HG02840 (cell line): ENCODE measurements around the gene TMEM198.

Experiments
- ATAC-seq: cut with Tn5 transposase; IDR thresholded peaks from one replicate; pipeline ENCODE4 v1.9.1; 2021; ENCODE audit warnings: mild to moderate bottlenecking, moderate library complexity, moderate number of reproducible peaks; ENCODE audit not compliant: unreplicated experiment, low FRiP score

The TMEM198 gene

DNA sequence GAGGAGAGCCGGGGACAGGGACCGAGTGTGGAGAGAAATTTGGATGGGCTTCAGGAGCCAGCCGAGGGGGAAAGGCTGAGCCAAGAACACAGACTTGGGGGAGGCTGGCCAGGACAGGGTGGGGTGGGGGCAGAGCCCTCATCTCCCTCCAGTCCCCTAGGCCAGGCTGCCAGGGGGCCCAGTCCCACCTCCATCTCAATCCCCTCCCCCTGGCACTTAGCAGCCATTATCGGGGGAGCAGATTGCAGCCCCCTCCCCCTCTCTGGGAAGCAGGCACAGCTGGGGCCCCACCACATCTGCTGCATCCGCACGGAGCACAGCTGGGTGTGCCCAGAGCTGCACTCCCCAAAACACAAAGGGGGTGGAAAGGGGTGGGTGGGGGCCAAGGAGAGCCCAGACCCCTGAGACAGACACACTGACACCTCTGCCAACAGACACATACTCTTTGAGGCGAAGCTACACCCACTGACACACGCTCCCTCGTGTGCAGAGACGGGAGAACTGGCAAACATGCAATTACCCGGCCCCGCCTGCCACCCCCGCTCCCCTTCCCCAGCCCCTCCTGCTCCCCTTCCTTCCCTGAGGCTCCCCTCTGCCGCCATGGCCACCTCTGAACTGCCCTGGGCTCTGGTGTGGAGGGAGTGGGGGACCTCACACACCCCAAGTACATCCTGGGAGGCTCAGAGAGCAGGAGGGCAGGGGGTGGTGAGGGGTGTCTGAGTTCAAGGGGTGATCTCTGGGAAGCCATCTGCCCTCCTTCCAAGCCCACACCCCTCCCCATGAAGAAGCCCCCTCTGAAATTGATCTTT lies 34.7 kb upstream of the TMEM198 start:
- no peak for ATAC-seq

DNA sequence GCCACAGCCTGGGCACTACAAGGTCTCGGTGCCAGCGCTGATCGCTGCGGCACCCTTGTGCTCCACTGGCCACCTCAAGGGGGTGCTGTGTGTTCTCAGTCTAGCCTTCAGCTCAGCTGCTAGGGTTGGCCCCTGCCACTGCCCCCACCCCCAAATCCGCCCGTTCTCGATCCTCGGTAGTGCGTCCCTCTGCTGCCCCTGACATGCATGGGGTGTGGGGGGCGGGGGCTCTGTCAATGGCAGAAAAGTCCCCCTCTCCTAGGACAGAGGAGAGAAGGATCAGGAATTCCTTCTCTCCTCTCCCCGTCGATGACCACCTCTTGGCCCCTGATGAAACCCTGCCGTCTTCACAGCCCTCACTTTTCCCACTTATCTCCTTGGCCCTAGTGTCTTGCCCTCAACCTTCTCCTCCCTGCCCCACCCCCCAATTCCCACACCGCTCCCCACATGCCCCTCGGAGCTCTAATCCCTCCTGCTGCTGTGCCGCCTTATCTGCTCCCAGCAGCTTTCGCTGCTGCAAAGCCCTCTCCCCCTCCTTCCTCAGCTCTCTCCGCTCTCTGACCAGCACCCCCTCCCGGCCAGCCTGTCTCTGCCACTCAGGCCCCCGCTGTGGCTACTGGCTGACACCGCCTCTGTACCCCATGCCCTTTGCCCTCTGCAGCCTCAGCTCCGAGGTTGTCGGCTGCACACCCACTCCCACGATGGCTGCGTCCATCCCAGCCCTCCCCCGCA lies 33.9 kb upstream of the TMEM198 start:
- no peak for ATAC-seq

DNA sequence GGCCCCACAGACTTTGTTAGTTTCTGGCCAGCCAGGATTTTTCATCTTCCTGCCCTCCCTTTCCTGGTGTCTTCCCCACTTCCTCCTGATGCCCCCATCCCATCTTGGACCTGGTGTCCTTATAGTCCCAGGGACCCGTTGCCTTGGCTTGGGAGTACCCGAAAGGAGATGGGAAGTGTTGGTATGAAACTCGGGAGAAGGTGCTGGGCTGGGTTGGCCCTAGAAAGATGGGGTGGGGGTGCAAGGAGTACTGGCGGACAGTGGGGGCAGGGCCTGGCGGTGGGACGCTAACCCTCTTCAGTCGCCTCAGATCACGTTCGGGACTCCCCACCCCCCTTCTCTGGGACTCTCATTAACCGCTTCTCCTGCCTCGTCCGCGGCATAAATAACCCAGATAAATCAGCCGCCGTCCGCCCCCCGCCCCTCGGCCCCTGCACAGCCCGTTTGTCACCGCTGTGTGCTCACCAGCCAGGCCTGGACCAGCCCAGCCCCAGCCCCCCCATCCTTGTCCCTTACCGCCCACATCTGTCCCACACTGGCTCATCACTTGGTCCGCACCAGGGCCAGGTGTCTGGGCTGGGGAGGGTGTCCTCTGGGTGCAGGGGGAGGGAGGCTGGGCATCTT lies 33.2 kb upstream of the TMEM198 start:
- ATAC-seq, result no peak

DNA sequence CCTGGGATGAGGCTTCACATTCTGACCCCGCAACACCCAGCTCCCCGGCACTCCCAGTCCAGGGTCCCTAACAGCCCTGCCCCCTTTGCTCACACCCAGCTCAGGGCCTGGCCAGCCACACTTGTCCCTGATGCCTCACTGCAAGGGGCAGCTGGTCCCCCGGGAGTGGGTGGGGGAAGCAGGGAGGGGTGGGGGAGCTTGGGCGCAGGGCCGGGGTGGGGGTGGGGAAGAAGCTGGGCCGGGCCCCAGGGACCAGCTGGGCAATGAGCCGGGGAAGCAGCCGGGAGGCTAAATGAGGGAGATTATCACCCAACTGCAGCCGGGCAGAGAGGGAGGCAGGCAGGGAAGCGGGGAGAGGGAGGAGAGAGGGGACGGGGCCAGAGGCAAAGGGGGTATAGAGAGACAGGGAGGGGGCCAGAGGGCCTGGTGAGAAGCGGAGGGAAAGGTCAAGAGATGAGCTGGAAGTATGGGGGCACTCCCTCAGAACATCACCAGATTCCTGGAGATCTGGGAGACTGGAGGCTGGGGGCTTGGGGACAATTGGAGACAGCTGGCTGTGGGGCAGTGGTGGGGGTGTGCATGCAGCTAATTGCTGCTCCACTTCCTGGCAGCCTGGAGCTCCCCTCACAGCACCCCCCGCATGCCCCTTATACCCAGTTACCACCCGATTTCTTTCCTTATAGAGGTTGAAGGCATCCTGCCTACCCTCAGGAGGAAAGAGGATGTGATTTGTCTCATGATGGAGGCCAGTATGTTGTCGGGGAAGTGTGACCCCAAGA lies 32.1 kb upstream of the TMEM198 start:
- ATAC-seq, result no peak

GRCh38 chr2:219512524-219513216 lies 31.2 kb upstream of the TMEM198 start:
- no peak for ATAC-seq

DNA sequence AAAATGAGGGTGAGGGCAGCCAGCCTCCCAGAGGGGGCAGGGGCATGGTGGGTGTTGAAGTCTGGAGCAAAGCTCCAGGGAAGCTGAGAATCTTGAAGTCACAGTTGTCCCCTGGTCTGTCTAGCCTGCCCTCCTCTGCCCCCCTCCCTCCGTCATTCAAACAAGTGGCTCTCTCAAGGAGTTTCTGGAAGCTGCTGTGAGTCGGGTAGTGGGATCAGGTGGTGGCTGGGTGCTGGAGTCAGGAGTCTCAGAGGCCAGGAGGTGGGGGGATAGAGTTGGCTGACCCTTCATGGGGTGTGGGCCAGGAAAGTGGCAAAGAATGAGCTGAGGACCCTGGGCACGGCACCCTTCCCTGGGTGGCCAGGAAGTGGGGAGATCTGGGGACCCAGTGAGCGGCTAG lies 30.0 kb upstream of the TMEM198 start:
- no peak for ATAC-seq

- ATAC-seq, result no peak
Measured at GRCh38 chr2:219514196-219514761, 29.5 kb upstream of the TMEM198 start, which contains the start of gene ASIC4. ASIC4 (plus strand) TSS chr2:219514482; CDS start chr2:219514725, 243 bp downstream.

- no peak for ATAC-seq
Measured at GRCh38 chr2:219514836-219515235, 29.0 kb upstream of the TMEM198 start.

DNA sequence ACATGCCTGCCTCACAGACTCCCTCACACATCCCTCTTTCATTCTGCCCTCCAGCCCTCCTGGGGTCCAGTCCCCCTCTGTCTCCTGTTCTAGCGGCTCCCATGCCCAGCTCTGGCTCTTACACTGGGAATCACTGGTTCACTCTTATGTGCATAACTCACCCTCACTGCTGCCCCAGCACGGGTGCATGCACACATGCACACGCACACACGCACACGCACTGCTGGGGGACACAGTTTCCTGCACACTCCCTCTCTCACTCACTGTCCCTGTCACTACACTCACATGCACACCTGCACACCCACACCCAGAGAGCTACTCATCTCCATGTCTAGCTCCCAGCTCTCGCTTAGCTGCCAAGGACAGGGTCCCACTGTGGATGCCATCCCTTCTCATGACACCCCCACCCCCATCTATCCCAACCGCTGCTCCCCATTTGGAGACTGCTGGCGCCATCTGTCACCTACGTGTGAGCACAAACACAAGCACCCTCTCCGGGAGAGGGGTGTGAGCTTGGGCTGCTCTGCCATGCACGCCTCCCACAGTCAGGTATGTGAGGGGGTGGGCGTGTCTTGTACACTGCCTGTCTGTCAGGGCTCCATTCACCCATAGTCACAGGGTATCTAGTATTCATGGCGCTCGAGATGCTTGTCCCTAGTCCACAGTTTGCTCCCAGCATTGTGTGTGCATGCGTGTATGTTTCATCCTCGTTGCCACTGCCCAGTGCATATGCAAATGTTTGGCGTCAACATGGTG lies 27.8 kb upstream of the TMEM198 start:
- no peak for ATAC-seq

DNA sequence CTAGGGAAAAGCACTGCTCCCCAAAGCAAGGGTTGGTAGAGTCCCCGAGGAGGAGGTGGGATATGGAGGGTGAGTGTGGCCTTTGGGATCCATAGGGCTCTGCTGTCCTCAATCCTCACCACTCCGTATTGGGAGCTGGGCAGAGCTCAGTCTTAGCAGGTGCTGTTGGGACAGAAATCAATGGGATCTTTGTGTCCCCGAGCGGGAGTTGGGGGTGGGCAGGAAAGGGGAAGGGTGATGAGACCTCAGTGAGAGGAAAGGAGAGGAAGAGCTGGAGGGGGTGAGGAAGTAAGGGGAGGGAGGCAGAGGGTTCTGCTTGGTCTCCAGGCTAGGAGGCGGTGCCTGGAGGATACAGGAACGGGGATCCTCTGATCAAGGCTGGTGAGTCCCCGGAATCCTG lies 26.9 kb upstream of the TMEM198 start:
- ATAC-seq, result no peak

DNA sequence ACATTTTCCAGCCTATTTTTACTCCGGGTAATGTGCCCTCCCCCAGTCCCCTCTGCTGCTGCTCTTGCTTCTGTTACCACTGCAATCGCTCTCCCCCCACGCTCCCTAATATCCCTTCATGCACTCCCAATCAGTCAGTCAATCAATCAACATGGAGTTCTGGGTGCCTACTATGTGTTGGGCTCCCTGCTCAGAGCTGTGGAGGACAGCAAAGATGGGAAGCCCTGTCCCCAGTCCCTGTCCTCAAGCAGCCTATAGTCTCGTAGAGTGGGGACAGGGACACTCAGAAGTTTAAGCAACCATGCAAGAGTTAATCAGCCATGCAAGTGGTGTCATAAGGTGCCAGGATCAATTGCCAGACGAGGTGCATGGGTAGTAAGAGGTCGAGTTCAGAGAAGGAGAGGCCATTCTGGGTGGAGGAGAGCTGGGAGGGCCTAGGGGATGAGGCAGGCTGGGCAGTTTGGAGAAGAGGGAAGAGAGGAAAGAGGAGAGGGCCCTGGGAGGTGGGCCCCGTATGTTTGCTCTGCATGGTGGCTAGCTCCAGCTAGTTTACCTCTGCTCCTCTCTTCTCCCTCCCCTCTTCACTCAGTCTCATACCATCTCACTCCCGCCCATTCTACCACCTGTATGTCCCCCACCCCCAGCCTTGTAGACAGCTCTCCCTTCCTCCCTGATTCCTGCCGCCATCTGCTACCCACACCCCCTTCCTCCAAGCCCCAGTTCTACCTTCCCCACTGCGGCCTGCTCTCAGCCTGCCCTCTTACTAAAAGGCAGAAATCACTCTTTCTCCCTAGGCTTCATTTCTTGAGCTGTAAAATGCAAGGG lies 25.7 kb upstream of the TMEM198 start:
- ATAC-seq, result no peak

DNA sequence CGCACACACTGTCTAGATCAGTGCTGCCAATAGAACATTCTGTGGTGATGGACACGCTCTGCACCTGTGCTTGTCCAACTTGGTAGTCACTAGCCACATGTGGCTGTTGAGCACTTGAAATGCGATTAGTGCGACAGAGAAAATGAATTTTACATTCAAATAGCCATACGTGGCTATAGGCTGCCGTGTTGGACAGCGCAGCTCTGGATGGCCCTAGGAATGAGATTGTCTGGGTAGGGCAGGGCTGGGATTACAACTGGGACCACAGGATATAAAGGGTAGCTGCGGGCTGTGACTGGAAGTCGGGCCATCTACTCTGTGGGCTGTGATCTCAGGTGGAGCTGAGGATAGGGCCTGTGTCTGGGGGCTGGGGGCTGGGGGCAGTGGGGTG lies 24.3 kb upstream of the TMEM198 start:
- no peak for ATAC-seq

DNA sequence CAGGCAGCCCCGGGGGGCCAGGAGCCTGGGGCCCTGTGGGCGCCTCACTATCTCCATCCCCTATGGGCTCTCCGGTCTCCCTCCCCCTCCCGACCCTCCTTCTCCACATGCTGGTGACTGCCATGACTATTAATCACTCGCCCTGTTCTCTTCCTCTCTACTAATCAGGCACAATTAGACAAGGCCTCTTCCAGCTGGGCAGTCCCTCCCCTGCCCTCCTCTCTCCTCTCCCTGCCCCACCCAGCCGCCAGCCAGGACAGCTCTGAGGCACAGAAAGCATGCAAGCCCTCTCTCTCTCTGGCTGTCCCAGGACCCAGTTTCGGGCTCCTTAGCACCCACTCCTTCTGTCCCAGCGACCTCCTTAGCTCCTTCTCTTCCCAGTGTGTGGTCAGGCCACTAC lies 23.7 kb upstream of the TMEM198 start:
- ATAC-seq, result no peak

GRCh38 chr2:219521066-219521880 lies 22.6 kb upstream of the TMEM198 start:
- ATAC-seq, result no peak

DNA sequence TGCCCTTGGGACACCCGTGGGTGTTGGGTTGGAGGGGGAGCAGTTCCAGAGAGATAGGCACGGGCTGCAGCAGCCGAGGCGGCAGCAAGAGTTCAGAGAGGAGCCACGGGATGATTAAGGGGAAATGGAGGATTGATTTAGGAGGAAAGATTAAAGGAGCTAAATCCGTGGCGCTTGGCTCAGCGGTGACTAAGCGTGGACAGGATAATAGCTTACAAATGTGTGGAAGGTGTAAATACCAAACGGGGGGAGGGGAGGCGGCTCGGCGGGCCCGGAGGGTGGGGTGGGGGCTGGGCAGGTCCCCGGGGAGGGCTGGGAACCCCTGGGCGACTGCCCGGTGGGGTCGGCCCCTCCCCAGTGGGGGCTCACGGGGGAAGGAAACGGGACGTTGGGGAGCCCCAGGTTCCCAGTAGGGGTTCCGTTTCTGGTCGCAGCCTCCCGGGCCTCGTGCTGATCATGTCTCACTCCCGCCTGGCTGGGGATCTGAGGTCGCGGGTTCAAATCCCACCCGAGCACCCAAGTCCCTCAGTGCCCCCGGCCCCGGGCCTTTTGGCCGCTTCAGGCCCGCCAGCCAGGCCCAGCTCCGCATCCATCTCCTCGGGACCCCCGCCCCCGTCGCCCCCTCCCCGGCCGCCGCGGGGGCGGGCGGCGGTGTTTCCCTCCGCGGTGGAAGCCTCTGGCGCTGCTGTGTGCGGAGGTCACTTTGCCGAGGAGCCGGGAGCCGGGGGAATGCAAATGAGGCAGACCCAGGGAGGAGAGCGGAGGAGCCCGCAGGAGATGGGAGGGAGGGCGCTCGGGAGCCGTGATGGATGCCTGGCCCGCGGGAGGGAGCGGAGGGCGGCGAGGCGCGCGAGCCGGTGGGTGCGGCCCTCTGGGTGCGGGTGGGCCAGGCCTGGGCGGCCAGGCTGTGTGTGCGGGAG lies 21.5 kb upstream of the TMEM198 start:
- no peak for ATAC-seq

- no peak for ATAC-seq
Measured at GRCh38 chr2:219523031-219523671, 20.7 kb upstream of the TMEM198 start.
